ENCODE measurements around the gene MSI1.

Gene MSI1

GRCh38 chr12:120368789-120369602 is at the start of gene MSI1:
TSS of gene MSI1 (minus strand) at chr12:120369164. CDS start at chr12:120369091, 73 bp downstream.
- no peak for DNase-seq (ENCODE audit: low read depth)

- no peak for DNase-seq (ENCODE audit: low read depth)
Measured at GRCh38 chr12:120417917-120418580, 49.1 kb upstream of the MSI1 start.

GRCh38 chr12:120416490-120417216 is 47.7 kb upstream of the MSI1 start:
- no peak for DNase-seq (ENCODE audit: low read depth)

- no peak for DNase-seq (ENCODE audit: low read depth)
Measured at GRCh38 chr12:120413901-120414695, 45.1 kb upstream of the MSI1 start.

GRCh38 chr12:120412421-120412820 is 43.5 kb upstream of the MSI1 start:
- DNase-seq (ENCODE audit: low read depth), result no peak

- no peak for DNase-seq (ENCODE audit: low read depth)
Measured at GRCh38 chr12:120408771-120409170, 39.8 kb upstream of the MSI1 start.

- no peak for DNase-seq (ENCODE audit: low read depth)
Measured at GRCh38 chr12:120406553-120406952, 37.6 kb upstream of the MSI1 start.

GRCh38 chr12:120406069-120406468 is 37.1 kb upstream of the MSI1 start:
- DNase-seq (ENCODE audit: low read depth), result no peak

GRCh38 chr12:120404271-120404670 is 35.3 kb upstream of the MSI1 start:
- DNase-seq (ENCODE audit: low read depth), result no peak

- no peak for DNase-seq (ENCODE audit: low read depth)
Measured at GRCh38 chr12:120403869-120404268, 34.9 kb upstream of the MSI1 start.

- no peak for DNase-seq (ENCODE audit: low read depth)
Measured at GRCh38 chr12:120402217-120402616, 33.3 kb upstream of the MSI1 start.

- DNase-seq (ENCODE audit: low read depth), result no peak
Measured at GRCh38 chr12:120399531-120399930, 30.6 kb upstream of the MSI1 start.

GRCh38 chr12:120397824-120398540 is 29.0 kb upstream of the MSI1 start:
- DNase-seq (ENCODE audit: low read depth), result no peak

- DNase-seq (ENCODE audit: low read depth), result no peak
Measured at GRCh38 chr12:120394483-120395367, 25.8 kb upstream of the MSI1 start.

GRCh38 chr12:120390540-120391120 is 21.7 kb upstream of the MSI1 start:
- no peak for DNase-seq (ENCODE audit: low read depth)

GRCh38 chr12:120388691-120389481 is 19.9 kb upstream of the MSI1 start:
- DNase-seq (ENCODE audit: low read depth), result no peak

GRCh38 chr12:120381752-120382419 is 12.9 kb upstream of the MSI1 start:
- DNase-seq (ENCODE audit: low read depth), result no peak

GRCh38 chr12:120378036-120378435 is 9.1 kb upstream of the MSI1 start:
- DNase-seq (ENCODE audit: low read depth), result no peak

GRCh38 chr12:120377611-120378010 is 8.6 kb upstream of the MSI1 start:
- no peak for DNase-seq (ENCODE audit: low read depth)

Measured in activated T-helper 9 cell treated with anti-CD3 and anti-CD28 coated beads, Interleukin-2, amount 50 U/mL, for 16 hours (primary cell).